ENCODE results near the gene TNFSF12. TPM values are rescaled to one million over a fixed set of nuclear protein-coding genes. Genes with fewer than 3 reads are reported as not detected.
"Not testable (repeated sequence)": the region's sequence is repeated elsewhere in the genome, so short reads cannot be mapped to it uniquely, and the experiment has no call there.

The TNFSF12 gene
- total RNA-seq, 4 donors from 2014 or later = 9.9 to 31.7 (median 20.9) TPM

GRCh38 chr17:7592422-7593021 is 43.7 kb downstream of the TNFSF12 start:
- intact Hi-C loops (cut with DNase I; ENCODE audit: low total_unique reads) = no loop called here
- TF ChIP-seq CTCF (IDR thresholded peaks at IDR 0.05) = no peak
- TF ChIP-seq POLR2A (IDR thresholded peaks at IDR 0.05) = no peak
- DNase-seq (ENCODE audit: low spot score in 2 of 2) = no peak
- 91 to 96% methylated on average over 23 of the region's 23 CpGs for WGBS, 2 donors
- H3K4me3 ChIP-seq (ENCODE audit: low read depth, poor library complexity, severe bottlenecking) = no peak overlapping the region

- no peak overlapping the region for H3K4me3 ChIP-seq (ENCODE audit: low read depth, poor library complexity, severe bottlenecking)
- TF ChIP-seq CTCF (IDR thresholded peaks at IDR 0.05) = no peak
- no peak for TF ChIP-seq POLR2A (IDR thresholded peaks at IDR 0.05)
Measured at GRCh38 chr17:7593296-7593695, 44.4 kb downstream of the TNFSF12 start.

GRCh38 chr17:7597561-7597960 is 48.7 kb downstream of the TNFSF12 start:
- H3K4me3 ChIP-seq (ENCODE audit: low read depth, poor library complexity, severe bottlenecking); DNase-seq (ENCODE audit: low spot score in 2 of 2); intact Hi-C loops (cut with DNase I; ENCODE audit: low total_unique reads): not testable (repeated sequence)
- 55 to 72% methylated on average over 5 of the region's 5 CpGs for WGBS, 2 donors

More at GRCh38 chr17:7593296-7593695, 44.4 kb downstream of the TNFSF12 start:
- no peak for DNase-seq (ENCODE audit: low spot score in 2 of 2)
- WGBS, 2 donors = 72 to 85% methylated on average over 12 of the region's 12 CpGs
- intact Hi-C loops (cut with DNase I; ENCODE audit: low total_unique reads) = no loop called here

- no peak for TF ChIP-seq CTCF (IDR thresholded peaks at IDR 0.05)
- no peak for TF ChIP-seq POLR2A (IDR thresholded peaks at IDR 0.05)
- WGBS, 2 donors = 96 to 97% methylated on average over 4 of the region's 4 CpGs
- no peak overlapping the region for H3K4me3 ChIP-seq (ENCODE audit: low read depth, poor library complexity, severe bottlenecking)
- intact Hi-C loops (cut with DNase I; ENCODE audit: low total_unique reads) = no loop called here
- no peak for DNase-seq (ENCODE audit: low spot score in 2 of 2)
Measured at GRCh38 chr17:7606280-7606679, 57.4 kb downstream of the TNFSF12 start.

Other genes with a start within 250 kb of the TNFSF12 start
- 100 to 1,000 TPM; 203 to 261 (median 221) TPM for gene EIF5A, start 241.4 kb upstream of the TNFSF12 start, total RNA-seq
- gene GPS2, start 233.7 kb upstream of the TNFSF12 start, total RNA-seq = 10 to 100 TPM; 48.8 to 93.6 (median 79.3) TPM
- 10 to 100 TPM; 13.3 to 44.8 (median 22.3) TPM for gene NEURL4, start 219.7 kb upstream of the TNFSF12 start, total RNA-seq
- gene ACAP1, start 212.5 kb upstream of the TNFSF12 start, total RNA-seq = 1 to 10 TPM; 2.9 to 5.6 (median 3.8) TPM
- gene KCTD11, start 196.9 kb upstream of the TNFSF12 start, total RNA-seq = 10 to 100 TPM; 30.3 to 65.4 (median 42.8) TPM
- gene TMEM95, start 193.9 kb upstream of the TNFSF12 start, total RNA-seq = not detected
- 10 to 100 TPM; 13.0 to 25.4 (median 19.7) TPM for gene TNK1, start 168.0 kb upstream of the TNFSF12 start, total RNA-seq
- gene PLSCR3, start 154.5 kb upstream of the TNFSF12 start, total RNA-seq = 10 to 100 TPM; 21.6 to 38.1 (median 24.5) TPM
- gene TMEM256, start 145.0 kb upstream of the TNFSF12 start, total RNA-seq = 10 to 100 TPM; 56.1 to 90.8 (median 65.5) TPM
- 1 to 10 TPM; 5.5 to 9.6 (median 6.4) TPM for gene NLGN2, start 141.2 kb upstream of the TNFSF12 start, total RNA-seq
- not detected for gene SPEM1, start 128.7 kb upstream of the TNFSF12 start, total RNA-seq
- gene SPEM2, start 123.4 kb upstream of the TNFSF12 start, total RNA-seq = not detected
- gene SPEM3, start 120.2 kb upstream of the TNFSF12 start, total RNA-seq = not detected
- 10 to 100 TPM; 15.5 to 23.2 (median 22.1) TPM for gene TMEM102, start 113.6 kb upstream of the TNFSF12 start, total RNA-seq
- 10 to 100 TPM; 12.5 to 15.0 (median 13.9) TPM for gene FGF11, start 109.5 kb upstream of the TNFSF12 start, total RNA-seq
- 10 to 100 TPM in 3 of 4 donors, 1 to 10 TPM in 1; 7.8 to 16.0 (median 13.6) TPM for gene CHRNB1, start 104.0 kb upstream of the TNFSF12 start, total RNA-seq
- gene ZBTB4, start 69.4 kb upstream of the TNFSF12 start, total RNA-seq = 10 to 100 TPM; 40.4 to 52.3 (median 47.7) TPM
- gene SLC35G6, start 67.6 kb upstream of the TNFSF12 start, total RNA-seq = not detected
- gene POLR2A, start 64.7 kb upstream of the TNFSF12 start, total RNA-seq = 100 to 1,000 TPM in 3 of 4 donors, 10 to 100 TPM in 1; 93.9 to 120 (median 110) TPM
- gene TNFSF13, start 9.7 kb downstream of the TNFSF12 start, total RNA-seq = 10 to 100 TPM in 3 of 4 donors, 1 to 10 TPM in 1; 7.6 to 30.6 (median 17.6) TPM
- 10 to 100 TPM; 39.5 to 53.0 (median 48.7) TPM for gene SENP3, start 12.9 kb downstream of the TNFSF12 start, total RNA-seq
- gene CD68, start 30.6 kb downstream of the TNFSF12 start, total RNA-seq = 10 to 100 TPM; 14.2 to 26.9 (median 16.2) TPM
- gene MPDU1, start 34.8 kb downstream of the TNFSF12 start, total RNA-seq = 10 to 100 TPM; 30.4 to 97.7 (median 74.4) TPM
- 100 to 1,000 TPM in 1 of 4 donors, 10 to 100 TPM in 3; 61.9 to 106 (median 77.8) TPM for gene SOX15, start 41.0 kb downstream of the TNFSF12 start, total RNA-seq
- 10 to 100 TPM; 32.1 to 35.7 (median 33.9) TPM for gene FXR2, start 65.8 kb downstream of the TNFSF12 start, total RNA-seq
- gene SAT2, start 78.8 kb downstream of the TNFSF12 start, total RNA-seq = 10 to 100 TPM; 32.7 to 50.5 (median 43.0) TPM
- gene SHBG, start 81.1 kb downstream of the TNFSF12 start, total RNA-seq = not detected
- 1 to 10 TPM in 1 of 4 donors, under 1 TPM in 2, not detected in 1; 0.42 to 3.0 (median 0.46) TPM for gene ATP1B2, start 101.9 kb downstream of the TNFSF12 start, total RNA-seq
- gene TP53, start 138.4 kb downstream of the TNFSF12 start, total RNA-seq = 10 to 100 TPM; 42.8 to 57.3 (median 50.8) TPM
- gene WRAP53, start 139.4 kb downstream of the TNFSF12 start, total RNA-seq = 1 to 10 TPM; 1.1 to 5.4 (median 4.5) TPM
- 1 to 10 TPM; 5.4 to 8.5 (median 7.6) TPM for gene EFNB3, start 156.1 kb downstream of the TNFSF12 start, total RNA-seq
- gene DNAH2, start 168.7 kb downstream of the TNFSF12 start, total RNA-seq = under 1 TPM in 3 of 4 donors, not detected in 1; under 0.01 to 0.10 (median 0.05) TPM

Data from lower leg skin (tissue), 4 donors.